ENCODE data around the gene TMPRSS9.

TMPRSS9 gene

DNA sequence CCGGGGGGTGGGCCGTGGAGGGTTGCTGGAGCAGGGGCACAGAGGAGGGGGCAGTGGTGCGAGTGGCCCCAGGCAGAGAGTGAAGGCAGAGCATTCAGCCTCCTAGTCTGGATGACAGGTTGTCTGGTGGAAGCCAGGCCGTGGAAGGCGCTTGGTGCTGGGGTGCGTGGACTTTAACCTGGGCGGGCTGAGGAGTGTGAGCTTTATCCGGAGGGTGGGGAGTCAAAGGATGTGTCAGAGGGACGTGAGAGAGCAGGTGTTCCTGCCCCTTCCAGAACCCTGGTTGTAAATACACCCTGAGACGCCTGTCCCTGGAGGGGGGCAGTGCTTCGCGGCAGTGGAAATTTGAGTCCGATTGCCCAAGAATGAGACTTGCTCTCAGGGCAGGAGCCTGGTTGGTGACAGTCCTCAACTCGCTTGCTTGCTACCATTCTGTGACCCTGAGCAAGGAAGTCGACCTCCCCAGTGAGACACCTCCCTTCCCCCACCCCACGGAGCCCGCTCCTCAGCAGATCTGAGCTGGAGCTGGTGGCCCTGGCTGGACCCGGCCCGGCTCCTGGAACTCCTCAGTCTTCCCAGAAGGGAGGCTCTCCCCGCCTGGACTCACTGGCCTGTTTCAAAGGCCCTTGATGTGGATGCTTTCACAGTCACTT is 29.3 kb upstream of the TMPRSS9 start:
- peaks cover 6% of the 10 kb centered on the region for H3K36me3 ChIP-seq (ENCODE audit: control insufficient read depth, insufficient read depth, low read length)
- peaks cover 10% of the 10 kb centered on the region for H3K4me1 ChIP-seq (ENCODE audit: control insufficient read depth, insufficient read depth, low read length)
- no peak overlapping the region for H3K9ac ChIP-seq (ENCODE audit: low read depth, low read length)
- no peak overlapping the region for H3K4me3 ChIP-seq (ENCODE audit: low read depth, low read length)
- no peaks in the 10 kb centered on the region for H3K9me3 ChIP-seq (ENCODE audit: control insufficient read depth, insufficient read depth, low read length)
- H3K27me3 ChIP-seq (ENCODE audit: control insufficient read depth, insufficient read depth, low read length), result no peaks in the 10 kb centered on the region

DNA sequence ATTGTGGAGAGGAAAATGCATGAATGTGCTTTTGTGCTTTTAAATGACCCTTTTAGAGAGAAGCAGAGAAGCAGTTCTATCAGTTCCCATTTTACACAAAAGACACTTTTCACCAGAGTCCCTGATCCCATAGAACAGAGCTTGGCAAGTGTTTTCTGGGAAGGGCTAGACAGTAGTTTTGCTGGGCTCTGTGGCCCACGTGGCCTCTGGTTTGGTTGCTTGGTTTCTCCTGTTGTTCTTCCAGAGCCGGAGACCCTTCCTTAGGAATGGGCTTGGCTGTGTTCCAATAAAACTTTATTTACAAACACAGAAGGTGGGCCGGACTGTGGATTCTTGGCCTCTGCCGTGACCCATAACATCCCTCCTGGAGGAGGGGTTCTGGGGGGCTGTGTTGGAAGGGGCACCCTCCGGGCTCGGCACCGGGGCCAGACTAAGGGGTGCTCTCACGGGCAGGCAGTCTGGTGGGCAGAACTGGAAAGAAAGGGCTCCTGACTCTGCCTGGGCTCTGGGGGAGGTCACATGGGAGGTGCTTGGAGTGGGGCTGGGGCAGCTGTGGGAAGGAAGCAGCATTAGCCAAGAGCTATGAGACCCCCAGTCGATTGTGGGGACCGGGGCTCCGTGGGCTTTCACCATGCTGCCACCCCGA is 28.3 kb upstream of the TMPRSS9 start:
- H3K4me3 ChIP-seq (ENCODE audit: low read depth, low read length), result no peak overlapping the region
- peaks cover 3% of the 10 kb centered on the region for H3K36me3 ChIP-seq (ENCODE audit: control insufficient read depth, insufficient read depth, low read length)
- H3K4me1 ChIP-seq (ENCODE audit: control insufficient read depth, insufficient read depth, low read length), result peaks cover 10% of the 10 kb centered on the region
- H3K27me3 ChIP-seq (ENCODE audit: control insufficient read depth, insufficient read depth, low read length), result no peaks in the 10 kb centered on the region
- H3K9me3 ChIP-seq (ENCODE audit: control insufficient read depth, insufficient read depth, low read length), result no peaks in the 10 kb centered on the region
- H3K9ac ChIP-seq (ENCODE audit: low read depth, low read length), result no peak overlapping the region

DNA sequence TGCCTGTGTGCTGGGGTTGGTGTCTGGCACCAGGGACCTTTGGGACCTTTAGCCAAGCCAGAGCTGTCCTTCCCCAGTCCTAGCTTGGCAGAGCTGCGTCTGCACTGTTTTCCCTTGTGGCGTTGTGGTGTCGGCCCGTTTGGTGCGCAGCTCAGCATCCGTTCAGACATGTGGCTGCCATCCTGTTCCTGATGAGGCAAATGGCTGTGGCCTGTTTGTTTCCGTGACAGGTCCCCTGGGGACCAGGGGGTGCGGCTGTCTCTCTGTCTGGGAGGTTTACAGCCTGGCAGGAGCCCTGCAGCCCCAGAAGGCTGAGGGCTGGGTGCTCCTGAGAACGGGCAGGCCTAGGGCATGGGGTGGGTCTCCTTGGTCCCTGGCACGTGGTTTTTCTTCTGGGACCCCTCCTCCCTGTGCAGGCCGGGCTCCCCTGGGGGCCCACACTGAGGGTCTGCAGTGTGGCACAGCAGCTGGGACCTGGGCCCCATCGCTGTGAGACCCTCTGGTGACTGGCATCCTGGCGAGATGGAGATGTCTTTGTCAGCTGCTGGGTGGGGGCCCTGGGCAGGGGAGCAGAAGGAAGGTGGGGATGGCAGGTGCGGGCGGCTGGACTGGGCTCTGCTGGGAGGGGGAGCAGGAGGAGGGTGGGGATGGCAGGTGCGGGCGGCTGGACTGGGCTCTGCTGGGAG is 27.6 kb upstream of the TMPRSS9 start:
- no peak overlapping the region for H3K9ac ChIP-seq (ENCODE audit: low read depth, low read length)
- H3K36me3 ChIP-seq (ENCODE audit: control insufficient read depth, insufficient read depth, low read length), result peaks cover 2% of the 10 kb centered on the region
- H3K27me3 ChIP-seq (ENCODE audit: control insufficient read depth, insufficient read depth, low read length), result no peaks in the 10 kb centered on the region
- H3K4me1 ChIP-seq (ENCODE audit: control insufficient read depth, insufficient read depth, low read length), result peaks cover 10% of the 10 kb centered on the region
- H3K4me3 ChIP-seq (ENCODE audit: low read depth, low read length), result no peak overlapping the region
- H3K9me3 ChIP-seq (ENCODE audit: control insufficient read depth, insufficient read depth, low read length), result no peaks in the 10 kb centered on the region

DNA sequence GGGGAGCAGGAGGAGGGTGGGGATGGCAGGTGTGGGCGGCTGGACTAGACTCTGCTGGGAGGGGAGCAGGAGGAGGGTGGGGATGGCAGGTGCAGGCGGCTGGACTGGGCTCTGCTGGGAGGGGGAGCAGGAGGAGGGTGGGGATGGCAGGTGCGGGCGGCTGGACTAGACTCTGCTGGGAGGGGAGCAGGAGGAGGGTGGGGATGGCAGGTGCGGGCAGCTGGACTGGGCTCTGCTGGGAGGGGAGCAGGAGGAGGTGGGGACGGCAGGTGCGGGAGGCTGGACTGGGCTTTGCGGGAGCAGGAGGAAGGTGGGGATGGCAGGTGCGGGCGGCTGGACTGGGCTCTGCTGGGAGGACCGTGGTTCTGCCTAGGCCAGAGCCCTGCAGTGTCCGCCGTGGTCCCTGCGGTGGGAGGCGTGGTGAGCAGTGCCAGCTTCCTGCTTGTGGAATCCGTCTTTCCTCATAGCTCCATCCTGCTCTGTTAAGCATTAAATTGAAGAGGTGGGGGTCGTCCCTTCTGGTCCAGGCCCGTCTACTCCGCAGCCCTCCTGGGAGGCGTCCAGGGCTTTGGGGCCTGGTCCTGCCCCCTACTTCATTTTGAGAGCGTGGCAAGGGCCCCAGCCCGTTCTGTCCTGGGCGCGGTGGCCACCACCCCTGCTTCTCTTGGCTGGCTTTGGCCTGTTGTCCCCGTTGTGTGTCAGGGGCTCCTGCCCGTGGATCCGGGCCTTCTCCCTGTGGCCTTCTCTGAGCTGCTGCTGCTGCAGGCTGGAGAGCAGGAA is 26.8 kb upstream of the TMPRSS9 start:
- Histone ChIP-seq H3K36me3 (ENCODE audit: control insufficient read depth, insufficient read depth, low read length) (peaks cover 7% of the 10 kb centered on the region), H3K9me3 (ENCODE audit: control insufficient read depth, insufficient read depth, low read length) (no peaks in the 10 kb centered on the region), H3K4me3 (ENCODE audit: low read depth, low read length) (no peak overlapping the region), H3K4me1 (ENCODE audit: control insufficient read depth, insufficient read depth, low read length) (peaks cover 10% of the 10 kb centered on the region), H3K9ac (ENCODE audit: low read depth, low read length) (no peak overlapping the region), H3K27me3 (ENCODE audit: control insufficient read depth, insufficient read depth, low read length) (no peaks in the 10 kb centered on the region)

DNA sequence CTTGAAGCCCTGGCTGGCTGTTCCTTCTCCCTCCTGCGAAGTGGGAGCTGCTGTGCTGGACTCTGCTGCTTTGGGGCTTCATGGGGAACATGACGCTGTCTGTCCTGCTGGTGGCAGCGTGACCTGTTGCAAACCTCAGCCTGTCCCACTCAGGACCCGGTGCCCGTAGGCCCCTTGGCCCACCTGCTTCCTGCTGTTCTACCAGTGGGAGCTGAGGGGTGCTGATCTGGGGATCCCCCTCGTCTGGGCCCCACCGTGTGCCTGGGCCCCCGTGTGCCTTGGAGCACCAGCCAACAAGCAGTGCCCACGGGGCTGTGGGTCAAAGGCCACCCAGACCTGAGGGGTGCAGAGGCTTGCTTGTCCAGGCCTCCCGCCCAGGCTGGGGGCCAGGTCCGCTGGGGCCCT is 26.3 kb upstream of the TMPRSS9 start:
- Histone ChIP-seq H3K27me3 (ENCODE audit: control insufficient read depth, insufficient read depth, low read length) (no peaks in the 10 kb centered on the region), H3K4me1 (ENCODE audit: control insufficient read depth, insufficient read depth, low read length) (peaks cover 10% of the 10 kb centered on the region), H3K9ac (ENCODE audit: low read depth, low read length) (no peak overlapping the region), H3K4me3 (ENCODE audit: low read depth, low read length) (no peak overlapping the region), H3K9me3 (ENCODE audit: control insufficient read depth, insufficient read depth, low read length) (no peaks in the 10 kb centered on the region), H3K36me3 (ENCODE audit: control insufficient read depth, insufficient read depth, low read length) (peaks cover 13% of the 10 kb centered on the region)

- Histone ChIP-seq H3K4me3 (ENCODE audit: low read depth, low read length) (no peak overlapping the region), H3K9me3 (ENCODE audit: control insufficient read depth, insufficient read depth, low read length) (no peaks in the 10 kb centered on the region), H3K9ac (ENCODE audit: low read depth, low read length) (no peak overlapping the region), H3K27me3 (ENCODE audit: control insufficient read depth, insufficient read depth, low read length) (no peaks in the 10 kb centered on the region), H3K36me3 (ENCODE audit: control insufficient read depth, insufficient read depth, low read length) (peaks cover 15% of the 10 kb centered on the region), H3K4me1 (ENCODE audit: control insufficient read depth, insufficient read depth, low read length) (peaks cover 8% of the 10 kb centered on the region)
Measured at GRCh38 chr19:2334426-2334825, 25.6 kb upstream of the TMPRSS9 start.

DNA sequence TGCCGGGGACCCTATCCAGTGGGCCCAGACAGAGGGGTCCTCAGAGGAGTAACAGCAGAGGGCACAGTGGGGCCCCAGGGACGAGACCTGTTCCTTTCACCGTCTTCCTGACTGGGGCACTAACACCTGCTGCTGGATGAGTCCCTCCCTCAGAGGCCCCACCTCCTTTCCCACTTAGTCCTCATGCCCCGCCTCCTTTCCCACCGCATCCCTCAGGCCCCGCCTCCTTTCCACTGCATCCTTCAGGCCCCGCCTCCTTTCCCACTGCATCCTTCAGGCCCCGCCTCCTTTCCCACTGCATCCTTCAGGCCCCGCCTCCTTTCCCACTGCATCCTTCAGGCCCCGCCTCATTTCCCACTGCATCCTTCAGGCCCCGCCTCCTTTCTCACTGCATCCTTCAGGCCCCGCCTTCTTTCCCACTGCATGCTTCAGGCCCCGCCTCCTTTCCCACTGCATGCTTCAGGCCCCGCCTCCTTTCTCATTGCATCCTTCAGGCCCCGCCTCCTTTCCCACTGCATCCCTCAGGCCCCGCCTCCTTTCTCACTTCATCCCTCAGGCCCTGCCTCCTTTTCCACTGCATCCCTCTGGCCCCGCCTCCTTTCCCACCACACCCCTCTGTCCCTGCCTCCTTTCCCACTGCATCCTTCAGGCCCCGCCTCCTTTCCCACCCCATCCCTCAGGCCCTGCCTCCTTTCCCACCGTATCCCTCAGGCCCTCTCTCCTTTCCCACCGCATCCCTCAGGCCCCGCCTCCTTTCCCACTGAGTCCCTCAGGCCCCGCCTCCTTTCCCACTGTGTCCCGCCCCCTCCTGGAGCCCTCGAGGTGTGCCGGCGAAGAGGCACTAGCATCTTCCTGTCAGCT is 24.8 kb upstream of the TMPRSS9 start:
- H3K27me3 ChIP-seq (ENCODE audit: control insufficient read depth, insufficient read depth, low read length), result no peaks in the 10 kb centered on the region
- H3K4me1 ChIP-seq (ENCODE audit: control insufficient read depth, insufficient read depth, low read length), result peaks cover 5% of the 10 kb centered on the region
- H3K36me3 ChIP-seq (ENCODE audit: control insufficient read depth, insufficient read depth, low read length), result peaks cover 20% of the 10 kb centered on the region
- H3K9ac ChIP-seq (ENCODE audit: low read depth, low read length), result no peak overlapping the region
- H3K4me3 ChIP-seq (ENCODE audit: low read depth, low read length), result no peak overlapping the region
- no peaks in the 10 kb centered on the region for H3K9me3 ChIP-seq (ENCODE audit: control insufficient read depth, insufficient read depth, low read length)

DNA sequence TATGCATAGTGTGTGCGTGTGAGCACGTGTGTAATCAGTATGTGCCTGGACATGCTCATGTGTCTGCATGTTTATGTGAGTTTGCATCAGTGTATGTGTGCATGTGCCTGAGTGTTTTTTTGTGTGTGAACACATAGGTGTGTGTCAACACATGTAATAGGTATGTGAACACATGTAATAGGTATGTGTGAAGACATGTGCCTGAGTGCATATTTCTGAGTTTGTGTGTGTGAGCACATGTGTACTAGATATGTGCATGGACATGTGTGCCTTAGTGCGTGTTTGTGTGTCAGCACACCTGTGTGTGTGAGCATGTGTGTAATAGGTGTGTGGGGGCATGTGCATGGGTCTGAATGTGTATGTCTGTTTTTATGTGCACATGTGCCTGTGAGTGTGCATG is 24.2 kb upstream of the TMPRSS9 start:
- H3K4me1 ChIP-seq (ENCODE audit: control insufficient read depth, insufficient read depth, low read length), result peaks cover 5% of the 10 kb centered on the region
- no peaks in the 10 kb centered on the region for H3K9me3 ChIP-seq (ENCODE audit: control insufficient read depth, insufficient read depth, low read length)
- H3K9ac ChIP-seq (ENCODE audit: low read depth, low read length), result no peak overlapping the region
- H3K36me3 ChIP-seq (ENCODE audit: control insufficient read depth, insufficient read depth, low read length), result peaks cover 25% of the 10 kb centered on the region
- no peak overlapping the region for H3K4me3 ChIP-seq (ENCODE audit: low read depth, low read length)
- H3K27me3 ChIP-seq (ENCODE audit: control insufficient read depth, insufficient read depth, low read length), result no peaks in the 10 kb centered on the region

GRCh38 chr19:2336528-2337328 is 23.3 kb upstream of the TMPRSS9 start:
- no peaks in the 10 kb centered on the region for H3K27me3 ChIP-seq (ENCODE audit: control insufficient read depth, insufficient read depth, low read length)
- peaks cover under 1% of the 10 kb centered on the region for H3K4me1 ChIP-seq (ENCODE audit: control insufficient read depth, insufficient read depth, low read length)
- H3K36me3 ChIP-seq (ENCODE audit: control insufficient read depth, insufficient read depth, low read length), result peaks cover 31% of the 10 kb centered on the region
- no peak overlapping the region for H3K4me3 ChIP-seq (ENCODE audit: low read depth, low read length)
- no peaks in the 10 kb centered on the region for H3K9me3 ChIP-seq (ENCODE audit: control insufficient read depth, insufficient read depth, low read length)
- no peak overlapping the region for H3K9ac ChIP-seq (ENCODE audit: low read depth, low read length)

- H3K9me3 ChIP-seq (ENCODE audit: control insufficient read depth, insufficient read depth, low read length), result no peaks in the 10 kb centered on the region
- H3K36me3 ChIP-seq (ENCODE audit: control insufficient read depth, insufficient read depth, low read length), result peaks cover 31% of the 10 kb centered on the region
- H3K9ac ChIP-seq (ENCODE audit: low read depth, low read length), result no peak overlapping the region
- no peak overlapping the region for H3K4me3 ChIP-seq (ENCODE audit: low read depth, low read length)
- no peaks in the 10 kb centered on the region for H3K4me1 ChIP-seq (ENCODE audit: control insufficient read depth, insufficient read depth, low read length)
- no peaks in the 10 kb centered on the region for H3K27me3 ChIP-seq (ENCODE audit: control insufficient read depth, insufficient read depth, low read length)
Measured at GRCh38 chr19:2337329-2337707, 22.7 kb upstream of the TMPRSS9 start.

Data from iPS-15b (cell line).